GM19099 (cell line): ENCODE data around the gene TTC21A.

Experiments used
- POLR2A ChIP-seq: IDR thresholded peaks from 3 replicates; pipeline ENCODE4 v1.6.1; 2011; ENCODE audit warnings: low read depth; ENCODE audit not compliant: insufficient read length; ENCODE audit errors: extremely low read depth

Gene TTC21A

DNA sequence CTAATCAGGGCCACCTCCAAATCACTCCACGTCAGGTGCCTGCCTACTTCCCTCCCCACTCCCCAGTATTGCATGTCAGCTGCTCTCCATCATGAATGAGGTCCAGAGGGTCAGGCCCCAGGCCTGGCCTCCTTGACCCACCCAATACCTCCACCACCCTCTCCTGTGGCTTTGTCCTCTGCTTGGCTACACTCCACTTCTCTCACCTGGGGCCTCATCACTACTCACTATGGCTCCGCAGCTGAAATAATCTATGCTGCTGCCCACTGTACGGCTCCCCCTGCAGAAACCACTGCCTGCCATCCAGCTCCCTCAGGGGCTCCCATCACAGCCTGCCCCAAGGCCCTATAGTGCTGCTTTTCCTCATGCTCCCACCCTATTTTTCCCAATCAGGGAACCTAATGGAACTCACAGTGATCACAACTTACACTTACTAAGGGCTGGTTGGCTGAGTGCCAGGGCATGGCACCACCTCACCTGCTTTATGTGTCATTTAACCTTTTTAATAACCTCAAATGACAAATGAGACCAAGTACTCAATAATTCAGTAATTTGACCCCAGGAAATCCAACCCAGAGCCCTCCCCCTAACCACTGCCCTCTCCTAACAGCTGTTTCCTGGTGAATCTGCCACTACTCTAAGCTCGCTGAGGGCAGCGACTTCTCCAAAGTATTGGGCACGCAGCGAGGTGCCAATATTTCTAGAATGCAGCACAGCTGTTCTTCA lies 2.4 kb upstream of the TTC21A start:
- no peak for TF ChIP-seq POLR2A

DNA sequence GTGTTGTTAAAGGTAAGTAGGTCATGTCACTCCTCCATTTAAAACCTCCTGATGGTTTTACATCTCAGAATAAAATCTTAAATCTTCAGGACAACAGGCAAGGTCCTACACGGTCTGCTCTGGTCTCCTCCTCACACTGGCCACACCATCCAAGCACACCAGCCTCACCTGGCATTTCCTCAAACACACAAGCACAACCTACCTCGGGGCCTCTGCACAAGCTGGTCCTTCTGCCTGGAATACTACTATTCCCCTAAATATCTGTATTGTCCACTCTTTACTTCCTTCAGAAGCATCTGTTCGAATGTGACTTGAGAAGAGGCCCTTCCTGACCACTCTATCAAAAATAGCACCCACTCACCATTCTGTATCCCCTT lies 1.8 kb upstream of the TTC21A start:
- TF ChIP-seq POLR2A = no peak

DNA sequence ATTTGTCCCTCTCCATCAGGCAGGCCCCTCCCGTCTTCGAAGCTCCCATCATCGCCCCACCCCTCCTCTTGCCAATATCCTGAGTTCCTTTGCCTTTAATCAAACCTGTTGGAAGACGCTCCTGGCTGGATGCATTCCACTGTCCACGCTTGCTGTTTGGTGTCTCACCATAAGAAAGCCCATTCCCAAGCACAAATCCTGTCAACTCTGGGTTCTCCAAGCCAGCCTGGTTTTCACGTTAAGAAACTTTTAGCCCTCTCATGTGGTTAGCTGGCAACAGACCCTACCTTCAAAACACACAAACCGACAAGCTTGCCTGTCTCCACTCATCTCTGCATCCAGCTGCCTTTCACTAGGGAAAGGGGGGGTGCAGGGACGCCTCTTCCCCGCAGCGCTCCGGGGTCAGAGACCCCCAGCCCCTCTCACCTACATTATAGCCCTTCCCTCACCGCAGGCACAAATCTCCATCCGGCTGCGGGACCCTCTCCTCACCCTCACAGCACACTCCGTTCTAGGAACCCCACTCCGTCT lies 1.1 kb upstream of the TTC21A start:
- no peak for TF ChIP-seq POLR2A

DNA sequence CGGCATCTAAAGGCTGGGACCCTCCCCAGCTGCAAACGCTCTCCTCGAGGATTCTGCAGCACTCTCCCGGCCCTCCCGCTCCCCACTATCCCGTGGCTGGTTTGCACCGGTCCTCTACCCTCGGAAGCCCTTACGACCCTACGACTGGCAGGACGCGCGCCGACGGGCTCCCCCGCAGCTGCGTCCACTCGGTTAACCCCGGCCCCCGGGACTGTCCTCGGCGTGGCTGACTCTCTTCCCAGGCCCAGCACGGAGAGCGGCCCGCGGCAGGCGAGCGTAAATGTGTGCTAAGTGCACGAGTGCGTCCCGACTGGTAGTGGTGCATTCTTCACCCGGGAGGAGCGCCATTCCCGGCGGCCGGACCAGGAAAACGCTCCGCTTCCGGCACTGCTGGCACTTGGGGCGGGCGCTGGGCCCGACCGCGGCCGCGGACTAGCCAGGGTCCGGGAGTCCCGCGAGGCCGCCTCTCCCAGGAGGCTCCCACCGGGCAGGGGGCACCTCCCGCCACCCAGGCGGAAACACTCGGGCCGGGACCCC lies 561 bp upstream of the TTC21A start:
- no peak for TF ChIP-seq POLR2A

DNA sequence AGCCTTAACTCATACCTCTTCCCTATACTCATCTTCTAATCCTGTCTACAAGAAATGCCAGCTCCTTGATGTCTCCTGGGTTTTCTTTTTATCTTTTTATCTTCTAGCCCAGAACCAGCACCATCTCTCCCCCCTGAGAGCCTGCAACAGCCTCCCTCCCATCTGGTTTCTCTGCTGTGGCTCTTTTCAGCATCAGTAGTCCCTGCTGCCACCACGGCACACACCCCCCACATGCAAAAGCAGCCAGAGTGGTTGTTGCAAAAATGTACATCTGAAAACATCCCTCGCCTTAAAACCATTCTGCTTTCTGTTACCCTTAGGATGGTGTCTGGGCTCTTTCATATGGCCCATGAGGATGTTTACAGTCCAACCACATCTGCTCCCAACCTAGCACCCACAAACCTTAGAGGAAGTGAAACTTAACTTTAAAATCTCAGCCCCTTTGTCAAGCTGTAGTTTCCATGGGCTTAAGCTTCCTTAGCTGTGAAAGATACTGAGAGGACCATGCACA lies 775 bp downstream of the TTC21A start:
- TF ChIP-seq POLR2A = no peak

DNA sequence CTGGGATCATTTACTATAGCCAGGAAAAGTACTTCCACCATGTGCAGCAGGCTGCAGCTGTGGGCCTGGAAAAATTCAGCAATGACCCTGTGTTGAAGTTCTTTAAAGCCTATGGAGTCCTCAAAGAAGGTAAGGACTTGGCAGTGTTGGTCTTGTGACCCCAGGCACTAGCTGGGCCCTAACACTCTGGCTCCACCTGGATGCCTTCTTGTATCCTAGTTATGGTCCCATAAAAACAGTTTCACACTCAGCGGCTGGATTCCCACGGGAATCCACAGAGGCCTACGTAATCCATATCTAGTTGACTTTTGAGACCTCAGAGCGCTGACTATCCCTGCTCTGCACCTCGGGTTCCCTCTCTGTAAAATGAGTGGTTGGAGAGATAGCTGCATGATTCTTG lies 1.6 kb downstream of the TTC21A start:
- TF ChIP-seq POLR2A = no peak

DNA sequence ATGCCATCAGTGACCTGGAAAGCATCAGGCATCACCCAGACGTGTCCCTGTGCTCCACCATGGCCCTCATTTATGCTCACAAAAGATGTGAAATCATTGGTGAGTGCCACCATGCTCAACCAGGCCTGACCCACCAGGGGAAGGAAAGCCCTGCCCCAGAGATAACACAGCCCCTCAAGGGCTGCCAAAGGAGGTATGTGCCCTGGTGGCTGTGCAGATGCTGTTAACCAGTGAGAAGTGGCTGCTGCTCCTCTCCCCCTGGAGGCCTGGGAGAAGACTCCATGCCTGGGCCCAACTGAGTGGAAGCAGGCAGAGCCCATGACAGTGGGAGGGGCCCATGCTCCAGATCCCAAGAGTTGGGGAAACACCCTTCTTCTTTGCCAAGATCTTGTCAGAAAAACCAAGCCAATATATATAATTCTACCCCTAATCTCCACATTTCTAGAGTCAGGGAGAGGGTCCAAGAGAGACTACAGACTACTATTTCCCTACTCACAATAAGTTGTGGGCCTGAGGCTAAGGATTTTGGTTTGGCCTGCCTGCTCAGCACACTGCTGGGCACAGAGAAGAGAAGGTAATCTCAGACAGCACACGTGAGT lies 2.7 kb downstream of the TTC21A start:
- TF ChIP-seq POLR2A = no peak

DNA sequence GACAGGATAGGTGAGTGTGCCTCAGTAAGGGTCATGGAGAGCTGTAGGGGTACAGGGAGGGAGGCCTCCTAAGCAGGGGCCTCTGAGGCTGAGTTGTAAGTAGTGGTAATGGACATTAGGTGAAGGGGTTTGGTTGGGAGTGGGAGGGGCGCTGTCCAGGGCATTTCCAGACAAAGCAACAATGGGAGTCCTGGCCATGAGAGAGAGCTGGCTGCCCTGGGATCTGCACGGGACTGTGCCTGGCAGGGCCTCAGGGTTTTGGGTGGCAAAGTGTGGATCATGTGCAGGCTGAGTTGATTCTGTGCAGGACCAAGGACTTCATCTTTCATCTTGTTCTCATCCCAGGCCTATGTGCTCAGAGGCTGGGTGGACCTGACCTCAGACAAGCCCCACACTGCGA lies 4.6 kb downstream of the TTC21A start:
- no peak for TF ChIP-seq POLR2A

DNA sequence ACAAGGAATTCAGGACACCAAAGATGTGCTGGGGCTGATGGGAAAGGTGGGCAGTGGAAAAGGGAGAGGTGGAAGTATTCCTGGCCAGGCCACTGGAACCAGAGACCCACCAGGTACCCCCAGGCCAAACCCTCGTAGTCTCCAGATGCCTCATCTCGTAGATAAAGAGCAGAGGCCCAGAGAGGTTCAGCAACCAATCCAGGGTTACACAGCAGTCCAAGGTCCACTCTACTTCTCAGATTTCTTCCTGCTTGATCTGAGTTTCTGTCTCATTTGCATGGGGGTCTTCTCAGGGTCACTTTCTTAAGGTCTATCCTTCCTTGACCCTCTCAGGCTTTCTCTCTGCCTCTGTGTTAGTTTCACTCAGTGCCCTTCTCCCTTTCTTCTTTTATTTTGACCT lies 5.1 kb downstream of the TTC21A start:
- TF ChIP-seq POLR2A = no peak

DNA sequence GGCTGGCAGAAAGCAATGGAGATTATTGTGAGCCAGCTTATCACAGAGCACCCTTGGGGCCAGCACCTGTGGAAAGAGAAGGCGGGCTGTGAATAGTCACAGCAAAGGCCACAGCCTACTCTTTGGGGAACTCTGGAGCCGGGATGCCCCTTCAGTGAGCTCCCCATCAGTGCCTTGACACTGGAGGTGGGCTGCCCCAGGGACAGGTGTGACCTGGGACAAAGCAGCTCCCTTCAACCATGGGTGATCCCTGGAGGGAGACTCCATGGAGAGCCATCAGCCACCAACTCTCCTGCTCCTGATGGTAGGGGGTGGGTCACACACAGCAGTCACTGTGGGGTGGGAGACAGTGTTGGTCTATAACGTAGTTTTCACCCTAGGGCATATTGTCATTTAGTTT lies 5.8 kb downstream of the TTC21A start:
- TF ChIP-seq POLR2A = no peak

DNA sequence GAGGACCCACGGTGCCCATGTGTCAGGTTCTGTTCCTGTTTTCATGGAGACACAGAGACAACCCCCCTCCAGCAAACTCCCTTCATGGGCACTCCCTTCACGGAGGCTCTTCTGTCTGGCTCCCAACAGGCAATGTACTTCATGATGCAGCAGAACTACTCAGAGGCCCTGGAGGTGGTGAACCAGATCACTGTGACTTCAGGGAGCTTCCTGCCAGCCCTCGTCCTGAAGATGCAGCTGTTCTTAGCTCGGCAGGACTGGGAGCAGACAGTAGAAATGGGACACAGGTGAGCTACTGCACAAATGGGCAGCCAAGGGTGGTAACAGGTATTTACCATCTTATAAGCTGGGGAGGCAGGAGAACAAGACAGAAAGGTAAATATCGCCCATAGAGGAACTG lies 7.0 kb downstream of the TTC21A start:
- no peak for TF ChIP-seq POLR2A

DNA sequence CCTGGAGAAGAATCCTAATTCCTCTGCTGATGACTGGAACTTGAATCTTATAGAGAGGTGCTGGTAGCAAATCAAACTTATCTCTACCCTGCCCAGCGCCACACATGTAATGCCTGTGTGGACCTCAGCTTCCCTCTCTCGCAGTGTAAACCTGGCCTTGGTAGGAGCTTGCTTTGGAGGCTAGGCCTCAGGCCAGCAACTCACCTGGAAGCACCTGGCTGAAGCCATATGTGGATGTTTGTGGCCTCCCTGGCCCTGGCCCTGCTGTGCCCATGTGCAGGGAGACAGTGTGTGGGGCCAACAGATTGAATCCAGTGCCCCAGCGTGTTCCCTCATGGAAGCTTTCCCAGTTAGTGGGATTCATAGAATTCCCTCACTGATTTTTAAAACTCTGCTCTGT lies 8.4 kb downstream of the TTC21A start:
- TF ChIP-seq POLR2A = no peak

DNA sequence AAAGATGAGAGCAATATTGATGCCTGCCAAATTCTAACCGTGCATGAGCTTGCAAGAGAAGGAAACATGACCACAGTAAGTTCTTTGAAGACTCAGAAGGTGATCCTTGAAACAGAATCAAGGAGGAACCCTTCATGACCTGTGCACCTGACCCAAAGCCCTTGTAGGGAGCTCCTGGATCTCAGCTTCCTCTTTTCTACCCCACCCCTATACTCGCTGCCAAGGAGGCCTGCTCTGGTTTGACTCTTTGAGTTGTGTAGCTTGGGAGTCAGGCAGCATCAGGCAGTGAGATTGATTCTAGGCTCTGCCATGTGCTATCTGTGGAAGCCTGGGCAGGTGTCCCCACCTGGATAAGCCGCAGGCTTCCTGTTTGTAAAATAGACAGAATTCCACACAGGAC lies 10.6 kb downstream of the TTC21A start:
- TF ChIP-seq POLR2A = no peak

DNA sequence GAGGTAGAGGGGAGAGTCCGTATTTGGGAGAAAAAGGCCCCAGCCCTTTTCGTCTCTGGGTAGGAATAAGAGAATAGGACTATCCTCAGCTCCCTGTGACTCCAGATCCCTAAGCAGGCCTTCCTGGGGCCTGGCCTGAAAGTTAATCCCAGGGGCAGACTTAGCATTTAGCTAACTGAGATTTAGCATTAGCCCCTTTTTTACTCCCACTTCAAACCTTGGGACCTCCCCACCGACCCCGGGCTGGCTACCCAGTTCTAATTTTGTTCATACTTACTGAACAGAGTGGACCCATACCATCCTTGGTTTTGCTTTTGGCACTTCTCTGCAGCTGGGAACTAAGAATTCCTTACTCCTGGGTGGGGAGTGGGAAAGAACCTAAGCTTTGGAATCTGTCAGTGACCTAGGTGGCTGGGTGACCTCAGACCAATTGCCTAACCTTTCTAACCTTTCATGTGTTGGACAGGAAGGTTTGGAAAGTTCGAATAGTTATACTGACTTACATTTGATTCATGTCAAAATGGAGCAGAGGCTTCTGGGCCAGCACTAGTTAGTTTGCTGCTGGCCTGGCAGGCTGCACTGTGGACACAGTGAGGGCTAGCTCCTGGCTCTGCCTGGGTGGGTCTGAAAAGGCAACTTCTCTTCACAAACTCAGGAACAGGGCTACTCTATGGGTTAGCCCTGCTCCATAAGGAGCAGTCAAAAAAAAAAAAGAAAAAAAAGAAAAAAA lies 11.6 kb downstream of the TTC21A start:
- TF ChIP-seq POLR2A = no peak

DNA sequence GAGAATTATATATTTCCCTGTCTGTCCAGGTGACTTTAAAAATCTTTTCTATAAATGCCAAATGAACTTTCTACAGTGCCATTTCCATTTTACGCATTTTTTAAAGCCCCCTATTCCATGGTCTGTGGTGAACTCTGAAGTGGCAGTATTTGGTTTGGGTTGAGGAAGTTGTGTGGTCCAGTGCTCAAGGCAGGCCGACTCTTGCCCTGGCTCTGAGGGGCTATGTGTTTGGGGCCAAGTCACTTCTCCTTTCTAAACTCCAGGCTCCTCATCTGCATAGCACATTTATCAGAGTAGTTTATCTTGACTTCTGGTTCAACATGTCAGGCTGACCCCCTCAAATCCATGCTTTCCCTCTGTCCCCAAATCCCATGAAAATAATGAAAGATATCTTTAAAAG lies 14.1 kb downstream of the TTC21A start:
- TF ChIP-seq POLR2A = no peak

DNA sequence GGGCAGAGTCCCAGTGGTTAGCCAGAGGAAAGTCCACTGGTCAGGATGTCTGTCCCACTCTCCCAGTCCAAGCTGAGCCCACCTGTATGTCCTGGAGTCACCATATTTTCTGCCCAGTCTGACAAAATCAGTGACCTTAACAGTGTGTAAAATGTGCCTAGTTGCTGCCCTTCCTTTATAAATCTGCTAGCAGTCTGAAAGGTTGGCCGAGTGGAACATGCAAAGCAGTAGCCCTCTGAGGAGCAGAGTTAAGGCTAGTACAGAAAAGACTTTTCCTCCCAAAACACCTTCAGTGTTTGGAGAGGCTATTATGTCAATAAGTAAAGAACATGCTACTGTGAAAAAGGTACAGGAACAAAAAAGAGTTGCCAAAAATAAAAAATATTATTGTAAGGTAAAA lies 15.3 kb downstream of the TTC21A start:
- no peak for TF ChIP-seq POLR2A
